Astrocyte of the spinal cord (primary cell): ENCODE results near the gene AGAP1.

ENCODE experiments used
- DNase-seq: peaks from one replicate; pipeline ENCODE4 v3.0.0; 2011; ENCODE audit warnings: low read depth, low spot score
- H3K4me3 ChIP-seq: 2 replicates; pipeline ENCODE4 v1.5.1; 2011; ENCODE audit warnings: low read depth, mild to moderate bottlenecking, low read length, moderate library complexity
- CTCF ChIP-seq: IDR thresholded peaks from 2 replicates; pipeline ENCODE4 v1.5.1; 2012; ENCODE audit warnings: low read depth, mild to moderate bottlenecking, low read length, inconsistent platforms
- in situ Hi-C: cut with HindIII; loops from 2 replicates; pipeline ENCODE4 v1.10.0; 2017; ENCODE audit warnings: low sequenced_read_pairs

Gene AGAP1

GRCh38 chr2:235512699-235513053 lies 18.8 kb downstream of the AGAP1 start:
- no peak for TF ChIP-seq CTCF
- in situ Hi-C loops = no loop called here
- no peak for DNase-seq
- H3K4me3 ChIP-seq = no peak overlapping the region

- in situ Hi-C loops = no loop called here
- H3K4me3 ChIP-seq = no peak overlapping the region
- no peak for TF ChIP-seq CTCF
- DNase-seq = no peak
Observed at GRCh38 chr2:235513984-235514626, 20.3 kb downstream of the AGAP1 start.

GRCh38 chr2:235514627-235515363 lies 21.0 kb downstream of the AGAP1 start:
- DNase-seq = no peak
- in situ Hi-C loops = no loop called here
- TF ChIP-seq CTCF = no peak
- no peak overlapping the region for H3K4me3 ChIP-seq

- no peak overlapping the region for H3K4me3 ChIP-seq
- no peak for DNase-seq
- in situ Hi-C loops = no loop called here
- TF ChIP-seq CTCF = no peak
Observed at GRCh38 chr2:235515364-235515742, 21.5 kb downstream of the AGAP1 start.

- no peak overlapping the region for H3K4me3 ChIP-seq
- TF ChIP-seq CTCF = no peak
- no peak for DNase-seq
- in situ Hi-C loops = no loop called here
Observed at GRCh38 chr2:235515821-235516220, 22.0 kb downstream of the AGAP1 start.

GRCh38 chr2:235516257-235516656 lies 22.4 kb downstream of the AGAP1 start:
- no peak for DNase-seq
- no peak for TF ChIP-seq CTCF
- no peak overlapping the region for H3K4me3 ChIP-seq
- in situ Hi-C loops = no loop called here
